Endothelial cell of umbilical vein (primary cell): Measurements from ENCODE around the gene ACTR1A. TPM values are rescaled to one million over a fixed set of nuclear protein-coding genes. Genes with fewer than 3 reads are reported as not detected.

Experiments
- BruUV-seq: library from RNA; stranded (reverse); fragments of 400-500 nt; replicated peaks from 2 replicates; lab custom pipeline; 2021; lab: Mats Ljungman, UMichigan
- CTCF ChIA-PET: fragments of 300-600, 350-600 bp; sonication (Branson Sonifier 250); formaldehyde crosslinking; loops from one replicate; lab custom pipeline; 2021; ENCODE audit warnings: antibody characterized with exemption, inconsistent platforms; lab: Charles Lee
- POLR2A ChIA-PET: fragments of 300-600, 350-600 bp; sonication (Branson Sonifier 250); formaldehyde crosslinking; loops from one replicate; lab custom pipeline; 2021; ENCODE audit warnings: antibody characterized with exemption, inconsistent platforms; lab: Charles Lee
- DNase-seq: peaks from one replicate; pipeline ENCODE4 v3.0.0-alpha.2; 2011; ENCODE audit warnings: low read depth, low spot score
- FAIRE-seq: peaks from 2 replicates; lab custom pipeline; 2011; peaks lifted over from hg19 to GRCh38; lab: Jason Lieb, UNC
- H2AFZ ChIP-seq: 2 replicates; pipeline ENCODE4 v1.6.0; 2012; ENCODE audit warnings: low read depth, low read length, control low read depth, inconsistent platforms
- H3K27ac ChIP-seq: 2 replicates; pipeline ENCODE4 v1.5.1; 2011; ENCODE audit warnings: low read depth, mild to moderate bottlenecking, control low read depth, low read length, moderate library complexity; ENCODE audit not compliant: insufficient read depth
- H3K27me3 ChIP-seq, 2 experiments: 2 replicates each; pipeline versions ENCODE4 v1.6.0 to v1.6.1; 2011; ENCODE audit warnings: low read length in 2 of 2, mixed read lengths in 1 of 2; ENCODE audit not compliant: control insufficient read depth in 2 of 2, insufficient read depth in 2 of 2
- H3K36me3 ChIP-seq, 2 experiments: 2 replicates in 1 of 2; 3 replicates in 1 of 2; pipeline ENCODE4 v1.5.1; 2011; ENCODE audit warnings: low read length in 2 of 2, mild to moderate bottlenecking in 1 of 2, moderate library complexity in 1 of 2; ENCODE audit not compliant: control insufficient read depth in 2 of 2, insufficient read depth in 2 of 2; ENCODE audit errors: extremely low read depth in 1 of 2
- H3K4me1 ChIP-seq: 3 replicates; pipeline ENCODE4 v1.5.1; 2011; ENCODE audit warnings: mild to moderate bottlenecking, low read length; ENCODE audit not compliant: control insufficient read depth, insufficient read depth; ENCODE audit errors: extremely low read depth
- H3K4me2 ChIP-seq: 2 replicates; pipeline ENCODE4 v1.6.1; 2011; ENCODE audit warnings: low read length, control low read depth, mixed read lengths; ENCODE audit not compliant: insufficient read depth
- H3K4me3 ChIP-seq, 3 experiments: fragments of 200-600 bp in 1 of 3; sonication (generic), shearing (Covaris generic) in 1 of 3; replicated peaks in 1 of 3; 2 replicates each; pipeline ENCODE4 v1.5.1; 2011 to 2016; ENCODE audit warnings: control low read depth in 3 of 3, low read length in 3 of 3, mild to moderate bottlenecking in 2 of 3, inconsistent platforms in 1 of 3, low read depth in 1 of 3, moderate library complexity in 1 of 3; ENCODE audit not compliant: insufficient read depth in 1 of 3
- H3K79me2 ChIP-seq: 2 replicates; pipeline ENCODE4 v1.6.0; 2012; ENCODE audit warnings: low read length, inconsistent platforms; ENCODE audit not compliant: control insufficient read depth, insufficient read depth
- H3K9ac ChIP-seq: replicated peaks from 2 replicates; pipeline ENCODE3; 2011; ENCODE audit warnings: low read length, control low read depth; ENCODE audit not compliant: insufficient read depth; ENCODE audit errors: extremely low read depth
- H3K9me1 ChIP-seq: replicated peaks from 3 replicates; pipeline ENCODE4 v1.6.0; 2011; ENCODE audit warnings: mild to moderate bottlenecking, low read length; ENCODE audit not compliant: control insufficient read depth, insufficient read depth; ENCODE audit errors: extremely low read depth
- H3K9me3 ChIP-seq: replicated peaks from 2 replicates; pipeline ENCODE4 v1.5.1; 2012; ENCODE audit warnings: low read length, inconsistent platforms; ENCODE audit not compliant: control insufficient read depth, insufficient read depth
- H4K20me1 ChIP-seq: replicated peaks from 2 replicates; pipeline ENCODE3; 2011; ENCODE audit warnings: mild to moderate bottlenecking, low read length; ENCODE audit not compliant: control insufficient read depth, insufficient read depth; ENCODE audit errors: extremely low read depth
- CTCF ChIP-seq, 2 donors: IDR thresholded peaks; 1 replicate in 1 of 2; 2 replicates in 1 of 2; pipeline ENCODE4 v1.5.1; 2011; ENCODE audit warnings: low read length in 2 of 2, mild to moderate bottlenecking in 2 of 2, moderate library complexity in 2 of 2, control low read depth in 1 of 2, inconsistent platforms in 1 of 2, low read depth in 1 of 2; ENCODE audit not compliant: insufficient read depth in 1 of 2; ENCODE audit errors: extremely low read depth in 1 of 2
- EZH2 ChIP-seq: IDR thresholded peaks from 2 replicates; pipeline ENCODE4 v1.6.1; 2012; ENCODE audit warnings: borderline replicate concordance, low read depth, mild to moderate bottlenecking, moderate library complexity, low read length, inconsistent platforms; ENCODE audit not compliant: severe bottlenecking
- FOS ChIP-seq: IDR thresholded peaks from 2 replicates; pipeline ENCODE4 v1.6.1; 2011; ENCODE audit warnings: mild to moderate bottlenecking, low read length, moderate library complexity, borderline replicate concordance; ENCODE audit not compliant: insufficient read depth
- GATA2 ChIP-seq: IDR thresholded peaks from 2 replicates; pipeline ENCODE4 v1.7.0; 2011; ENCODE audit warnings: low read depth, mild to moderate bottlenecking, moderate library complexity, mixed read lengths, low read length; ENCODE audit not compliant: insufficient read length, insufficient read depth
- JUN ChIP-seq: IDR thresholded peaks from 2 replicates; pipeline ENCODE4 v1.6.1; 2011; ENCODE audit warnings: borderline replicate concordance, low read depth; ENCODE audit not compliant: insufficient read length, insufficient read depth
- MAX ChIP-seq: IDR thresholded peaks from 2 replicates; pipeline ENCODE4 v1.6.1; 2011; ENCODE audit not compliant: insufficient read depth, insufficient read length
- MYC ChIP-seq: IDR thresholded peaks from one replicate; pipeline ENCODE4 v1.6.1; 2011; ENCODE audit warnings: mild to moderate bottlenecking, low read depth, low read length
- POLR2A ChIP-seq: IDR thresholded peaks from 2 replicates; pipeline ENCODE4 v1.6.1; 2012; ENCODE audit warnings: low read depth, mild to moderate bottlenecking, control low read depth, low read length
- POLR2AphosphoS5 ChIP-seq: IDR thresholded peaks from 2 replicates; pipeline ENCODE4 v1.6.1; 2012; ENCODE audit warnings: low read depth, mild to moderate bottlenecking, control low read depth, low read length, moderate library complexity; ENCODE audit not compliant: insufficient read depth
- dilution Hi-C: fragments of 300-500 bp; cut with MboI; formaldehyde crosslinking; loops from one replicate; pipeline ENCODE4 v1.15.0; 2019; ENCODE audit warnings: low sequenced_read_pairs; ENCODE audit not compliant: extremely low pct_ligation_motif_present
- intact Hi-C: fragments of 100-400 bp; cut with micrococcal nuclease; formaldehyde crosslinking; loops from one replicate; pipeline ENCODE4 v1.10.0; 2022
- polyA plus RNA-seq, 4 experiments: library from polyadenylated mRNA; depleted of rRNA in 3 of 4; stranded (reverse) in 3 of 4; unstranded in 1 of 4; fragments of >200 nt; gene quantifications; 2 replicates each; pipeline versions ENCODE4 v1.2.1 to v1.2.3, GENCODE V29; 2011 to 2012; ENCODE audit warnings: missing spikeins in 1 of 4
- total RNA-seq: library from RNA; stranded (reverse); gene quantifications from 2 replicates; pipeline ENCODE4 v1.2.3, GENCODE V29; 2021

Gene ACTR1A
- total and polyA plus RNA-seq, 2 donors (not counting 3 experiments of a cell fraction or from before 2014, with no cell fraction given) = 155 to 164 TPM

- Histone ChIP-seq H4K20me1 (no peaks in the 10 kb centered on the region), H3K79me2 (no peaks in the 10 kb centered on the region), H3K4me3 (no peak overlapping the region), H3K27ac (no peak overlapping the region), H3K4me2 (no peak overlapping the region), H3K36me3 (no peaks in the 10 kb centered on the region), H3K9ac (no peak overlapping the region), H3K4me1 (no peaks in the 10 kb centered on the region), H3K9me3 (no peaks in the 10 kb centered on the region), H3K9me1 (no peaks in the 10 kb centered on the region), H3K27me3 (peaks cover 2% of the 10 kb centered on the region in 2 experiments), H2AFZ (no peak overlapping the region)
- ChIA-PET CTCF (interaction anchor here (0.7 kb wide), 1 partner anchor 22 kb away, joined by 3 read pairs; no protein-coding TSS in a partner anchor), POLR2A (no interaction called here)
- intact Hi-C loops = no loop called here
- BruUV-seq = no TSS peak
- TF ChIP-seq CTCF (IDR thresholded peaks at IDR 0.05; ENCODE audit: extremely low read depth in 1 of 2, insufficient read depth in 1 of 2, low read depth in 1 of 2, low read length in 2 of 2) = no peak
- no peak for TF ChIP-seq GATA2
- no peak for TF ChIP-seq POLR2AphosphoS5
- TF ChIP-seq POLR2A = no peak
- no peak for TF ChIP-seq EZH2
- TF ChIP-seq MYC = no peak
- TF ChIP-seq JUN = no peak
- TF ChIP-seq MAX = no peak
- TF ChIP-seq FOS = no peak
- FAIRE-seq (no peak), DNase-seq (no peak)
- dilution Hi-C loops = no loop called here
These were observed 57.7 kb downstream of the ACTR1A start for GRCh38 chr10:102444851-102445250.
